MM.1S (cell line): Measurements from ENCODE around the gene COL5A1.

Source experiments
- DNase-seq: peaks from one replicate; pipeline ENCODE4 v3.0.0-alpha.2; 2015
- H2AFZ ChIP-seq: fragments of 300-600 bp; sonication (generic); 2 replicates; pipeline ENCODE4 v1.6.0; 2016; ENCODE audit warnings: antibody characterized with exemption, low read length
- H3F3A ChIP-seq: fragments of 300-600 bp; sonication (generic); 2 replicates; pipeline ENCODE4 v1.6.1; 2016; ENCODE audit warnings: mild to moderate bottlenecking, antibody characterized with exemption, low read length, moderate library complexity, mixed read lengths; ENCODE audit not compliant: insufficient read depth
- H3K27ac ChIP-seq: fragments of 300-600 bp; sonication (generic); 2 replicates; pipeline ENCODE4 v1.5.1; 2016; ENCODE audit warnings: mild to moderate bottlenecking, low read length
- H3K27me3 ChIP-seq: fragments of 300-600 bp; sonication (generic); replicated peaks from 2 replicates; pipeline ENCODE4 v1.6.0; 2016; ENCODE audit warnings: low read length; ENCODE audit not compliant: insufficient read depth
- H3K36me3 ChIP-seq: fragments of 300-600 bp; sonication (generic); replicated peaks from 2 replicates; pipeline ENCODE4 v1.6.1; 2016; ENCODE audit warnings: mild to moderate bottlenecking, low read length, mixed read lengths; ENCODE audit not compliant: insufficient read depth
- H3K4me1 ChIP-seq: fragments of 300-600 bp; sonication (generic); 2 replicates; pipeline ENCODE4 v1.6.1; 2016; ENCODE audit warnings: low read length, mixed read lengths
- H3K4me2 ChIP-seq: fragments of 300-600 bp; sonication (generic); 2 replicates; pipeline ENCODE4 v1.6.0; 2016; ENCODE audit warnings: low read depth, low read length
- H3K4me3 ChIP-seq: fragments of 300-600 bp; sonication (generic); 2 replicates; pipeline ENCODE4 v1.5.1; 2016; ENCODE audit warnings: low read length, mixed read lengths
- H3K79me2 ChIP-seq: fragments of 300-600 bp; sonication (generic); 2 replicates; pipeline ENCODE4 v1.6.1; 2016; ENCODE audit warnings: mixed run types, low read length, mixed read lengths
- H3K9ac ChIP-seq: fragments of 300-600 bp; sonication (generic); 2 replicates; pipeline ENCODE4 v1.6.1; 2016; ENCODE audit warnings: low read length, mixed read lengths
- H3K9me2 ChIP-seq: fragments of 300-600 bp; sonication (generic); replicated peaks from 2 replicates; pipeline ENCODE4 v1.6.1; 2016; ENCODE audit warnings: mild to moderate bottlenecking, low read length, mixed read lengths; ENCODE audit not compliant: insufficient read depth
- H3K9me3 ChIP-seq: fragments of 300-600 bp; sonication (generic); replicated peaks from 2 replicates; pipeline ENCODE4 v1.6.1; 2016; ENCODE audit warnings: mild to moderate bottlenecking, low read length, mixed read lengths; ENCODE audit not compliant: insufficient read depth
- H4K20me1 ChIP-seq: fragments of 300-600 bp; sonication (generic); 2 replicates; pipeline ENCODE4 v1.6.1; 2016; ENCODE audit warnings: mild to moderate bottlenecking, low read length, moderate library complexity, mixed read lengths; ENCODE audit not compliant: insufficient read depth
- CTCF ChIP-seq: fragments of 300-600 bp; sonication (generic); IDR thresholded peaks from 2 replicates; pipeline ENCODE4 v1.5.1; 2016; ENCODE audit warnings: antibody characterized with exemption, low read length, mixed read lengths
- EZH2 ChIP-seq: fragments of 300-600 bp; sonication (generic); optimal IDR thresholded peaks from 2 replicates; pipeline ENCODE3; 2017; ENCODE audit warnings: low read depth, mild to moderate bottlenecking, antibody characterized with exemption, low read length, mixed read lengths
- EZH2phosphoT487 ChIP-seq: fragments of 300-600 bp; sonication (generic); IDR thresholded peaks from 2 replicates; pipeline ENCODE4 v1.6.1; 2018; ENCODE audit warnings: antibody characterized with exemption, low read length

Gene COL5A1

GRCh38 chr9:134764473-134765269 is 123.1 kb downstream of the COL5A1 start:
- no peak overlapping the region for H2AFZ ChIP-seq
- H3K79me2 ChIP-seq, result no peaks in the 10 kb centered on the region
- H3K9me2 ChIP-seq, result no peaks in the 10 kb centered on the region
- no peaks in the 10 kb centered on the region for H3K9me3 ChIP-seq
- DNase-seq, result no peak
- TF ChIP-seq EZH2 (no peak), CTCF (no peak), EZH2phosphoT487 (no peak)
- H3K36me3 ChIP-seq, result no peaks in the 10 kb centered on the region
- H3K4me3 ChIP-seq, result no peak overlapping the region
- no peak overlapping the region for H3K4me2 ChIP-seq
- no peak overlapping the region for H3K27ac ChIP-seq
- H3K9ac ChIP-seq, result no peak overlapping the region
- no peaks in the 10 kb centered on the region for H3K4me1 ChIP-seq
- H3F3A ChIP-seq, result no peaks in the 10 kb centered on the region
- peaks cover 57% of the 10 kb centered on the region for H3K27me3 ChIP-seq
- no peaks in the 10 kb centered on the region for H4K20me1 ChIP-seq

- no peaks in the 10 kb centered on the region for H3F3A ChIP-seq
- H3K4me1 ChIP-seq, result no peaks in the 10 kb centered on the region
- no peaks in the 10 kb centered on the region for H4K20me1 ChIP-seq
- H3K9me2 ChIP-seq, result no peaks in the 10 kb centered on the region
- H3K79me2 ChIP-seq, result no peaks in the 10 kb centered on the region
- DNase-seq, result no peak
- no peaks in the 10 kb centered on the region for H3K9me3 ChIP-seq
- H3K9ac ChIP-seq, result no peak overlapping the region
- H3K4me3 ChIP-seq, result no peak overlapping the region
- H3K4me2 ChIP-seq, result no peak overlapping the region
- TF ChIP-seq CTCF, result no peak
- no peak for TF ChIP-seq EZH2
- no peak for TF ChIP-seq EZH2phosphoT487
- no peak overlapping the region for H2AFZ ChIP-seq
- no peaks in the 10 kb centered on the region for H3K36me3 ChIP-seq
- H3K27ac ChIP-seq, result no peak overlapping the region
- peaks cover 68% of the 10 kb centered on the region for H3K27me3 ChIP-seq
Measured at GRCh38 chr9:134765785-134766184, 124.2 kb downstream of the COL5A1 start.

GRCh38 chr9:134766587-134766986 is 125.0 kb downstream of the COL5A1 start:
- DNase-seq, result no peak
- Histone ChIP-seq H3K36me3 (no peaks in the 10 kb centered on the region), H3K4me2 (no peak overlapping the region), H3K9me2 (no peaks in the 10 kb centered on the region), H3K27ac (no peak overlapping the region), H3K9ac (no peak overlapping the region), H2AFZ (no peak overlapping the region), H4K20me1 (no peaks in the 10 kb centered on the region), H3K79me2 (no peaks in the 10 kb centered on the region), H3K4me1 (no peaks in the 10 kb centered on the region), H3K9me3 (no peaks in the 10 kb centered on the region), H3K4me3 (no peak overlapping the region), H3K27me3 (peaks cover 73% of the 10 kb centered on the region), H3F3A (no peaks in the 10 kb centered on the region)
- TF ChIP-seq CTCF, result no peak
- no peak for TF ChIP-seq EZH2phosphoT487
- no peak for TF ChIP-seq EZH2
